GM21526 (cell line): ENCODE results near the gene SBF2.
"Not testable (repeated sequence)": the region's sequence is repeated elsewhere in the genome, so short reads cannot be mapped to it uniquely, and the experiment has no call there.

ENCODE experiments used
- ATAC-seq: cut with Tn5 transposase; IDR thresholded peaks from one replicate; pipeline ENCODE4 v1.9.1; 2021; ENCODE audit warnings: moderate library complexity; ENCODE audit not compliant: unreplicated experiment, low FRiP score

The SBF2 gene

DNA sequence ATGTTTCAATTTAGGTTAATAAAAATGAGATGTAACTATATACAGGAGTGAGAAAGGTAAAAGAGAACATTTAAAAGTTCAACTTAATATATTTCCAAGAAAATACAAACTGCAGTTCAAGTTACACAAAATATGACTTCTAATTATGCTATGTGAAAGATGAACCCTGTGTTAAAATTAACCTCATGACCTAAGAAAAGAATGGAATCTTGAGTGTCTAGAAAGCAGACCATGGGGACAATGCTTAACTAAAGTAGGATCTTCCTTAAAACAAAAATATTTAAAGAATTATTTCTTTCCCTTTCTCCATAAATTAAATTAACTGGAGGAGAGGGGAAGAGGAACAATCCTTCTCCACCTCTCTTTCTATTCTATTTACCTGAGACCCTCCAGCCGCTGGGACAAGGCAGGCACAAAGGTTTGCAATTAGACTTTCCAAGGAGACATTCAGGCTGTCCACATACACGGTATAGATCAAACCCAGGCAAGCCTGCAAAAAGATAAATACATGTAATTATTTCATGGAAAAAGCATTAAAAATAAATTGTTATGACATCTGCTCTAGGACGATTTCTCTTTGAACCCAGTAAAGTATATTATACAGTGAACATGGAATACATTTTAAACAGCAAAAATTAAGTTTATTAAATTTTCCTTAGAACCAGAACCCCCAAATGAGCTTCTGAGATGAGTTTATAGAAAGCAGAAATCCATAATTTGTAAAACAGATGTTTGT lies 264.5 kb downstream of the SBF2 start:
- ATAC-seq, result no peak

DNA sequence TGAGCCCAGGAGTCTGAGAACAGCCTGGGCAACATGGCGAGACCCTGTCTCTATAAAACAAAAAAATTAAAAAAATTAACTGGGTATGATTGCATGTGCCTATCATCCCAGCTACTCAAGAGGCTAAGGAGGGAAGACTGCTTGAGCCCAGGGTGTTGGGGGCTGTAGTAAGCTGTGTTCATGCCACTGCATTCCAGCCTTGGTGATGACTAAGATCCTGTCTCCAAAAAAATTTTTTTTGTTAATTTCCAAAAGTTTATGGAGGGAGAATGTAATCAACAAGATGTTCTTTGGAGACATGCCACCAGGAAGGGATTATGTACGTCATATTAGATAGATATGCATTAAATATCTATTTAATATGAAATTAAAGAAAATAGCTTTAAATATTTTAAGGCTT lies 267.5 kb downstream of the SBF2 start:
- ATAC-seq, result no peak

DNA sequence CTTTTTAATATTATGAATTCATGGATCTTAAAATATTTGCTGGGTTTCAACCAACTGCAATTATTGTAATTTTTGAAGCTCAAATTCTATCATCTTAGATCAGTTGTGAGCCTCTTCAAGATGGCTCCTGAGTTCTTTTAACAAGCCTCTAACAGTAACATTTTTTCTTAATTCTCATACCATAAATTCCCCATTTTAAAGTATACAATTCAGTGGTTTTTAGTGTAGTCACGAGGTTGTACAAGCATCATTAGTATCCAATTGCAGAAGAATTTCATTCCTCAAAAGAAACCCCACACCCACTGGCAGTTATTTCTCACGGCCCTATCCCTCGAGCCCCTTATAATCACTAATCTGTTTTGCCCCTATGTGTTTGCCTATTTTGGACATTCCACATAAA lies 270.8 kb downstream of the SBF2 start:
- no peak for ATAC-seq

DNA sequence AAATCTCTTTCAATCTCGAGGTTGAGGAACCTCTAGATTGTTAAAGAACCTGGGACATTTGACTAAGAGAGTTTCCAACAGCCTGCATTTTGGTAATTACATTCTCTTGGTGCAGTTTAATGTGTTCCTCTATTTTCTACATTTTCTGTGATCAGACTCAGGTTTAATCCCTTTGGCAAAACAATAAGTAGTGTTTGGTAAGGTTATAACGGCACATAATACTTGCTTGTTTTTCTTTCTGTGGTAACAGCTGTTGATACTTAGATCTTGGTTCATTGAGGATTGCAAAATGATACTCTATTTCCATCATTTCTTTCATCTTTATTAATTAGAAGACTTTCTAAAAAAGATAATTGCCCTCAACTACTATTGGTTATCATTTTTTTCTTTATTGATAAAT lies 271.3 kb downstream of the SBF2 start:
- no peak for ATAC-seq

DNA sequence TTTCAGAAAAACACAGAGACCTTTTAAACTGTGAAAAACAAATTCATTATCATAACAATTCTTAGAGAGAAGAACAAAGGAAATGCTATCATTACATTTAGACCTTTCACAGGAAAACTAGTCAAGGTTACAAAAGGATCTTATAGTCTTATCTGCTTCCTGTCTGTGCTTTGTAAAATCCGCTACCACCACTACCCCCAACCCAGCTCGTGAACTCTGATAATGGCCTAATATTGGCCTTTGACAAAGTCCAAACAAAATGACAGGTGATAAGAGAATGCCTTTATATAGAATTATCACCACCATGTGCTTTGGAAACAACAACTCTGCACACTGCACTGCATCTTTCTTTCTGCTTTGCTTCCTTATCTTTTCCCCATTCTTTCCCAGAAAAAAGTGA lies 272.5 kb downstream of the SBF2 start:
- no peak for ATAC-seq

DNA sequence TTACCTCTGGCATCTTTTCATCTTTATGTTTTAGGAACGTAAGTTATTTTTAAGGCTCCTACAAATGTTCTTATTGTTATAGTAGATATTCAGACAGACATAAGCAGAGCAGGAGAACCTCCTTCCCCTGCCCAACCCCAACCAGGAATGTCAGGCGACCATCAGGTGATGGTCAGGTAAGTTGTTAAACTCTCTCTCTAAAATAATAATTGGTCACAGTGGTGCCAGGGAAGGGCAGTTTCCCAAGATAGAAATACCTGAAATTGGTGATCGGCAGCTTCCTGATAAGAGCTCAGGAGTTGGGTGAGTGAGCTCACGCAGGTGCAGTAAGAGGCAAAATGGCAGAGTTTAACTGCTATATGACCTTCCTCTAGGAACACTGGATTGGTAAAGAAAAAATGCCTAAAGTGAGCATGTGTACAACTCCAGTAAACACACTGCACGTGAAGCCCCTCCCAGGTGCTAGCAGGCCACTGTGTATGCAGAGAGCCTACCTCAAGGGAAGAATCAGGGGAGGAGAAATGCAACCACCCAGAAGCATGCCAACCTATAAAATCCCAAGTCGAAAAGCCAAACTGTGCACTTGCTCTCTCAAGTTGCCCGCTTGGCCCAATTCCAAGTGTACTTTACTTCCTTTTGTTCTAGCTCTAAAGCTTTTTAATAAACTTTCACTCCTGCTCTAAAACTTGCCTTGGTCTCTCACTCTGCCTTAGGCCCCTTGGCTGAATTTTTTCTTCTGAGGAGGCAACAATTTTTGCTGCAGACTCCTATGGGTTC lies 273.9 kb downstream of the SBF2 start:
- ATAC-seq, result no peak

DNA sequence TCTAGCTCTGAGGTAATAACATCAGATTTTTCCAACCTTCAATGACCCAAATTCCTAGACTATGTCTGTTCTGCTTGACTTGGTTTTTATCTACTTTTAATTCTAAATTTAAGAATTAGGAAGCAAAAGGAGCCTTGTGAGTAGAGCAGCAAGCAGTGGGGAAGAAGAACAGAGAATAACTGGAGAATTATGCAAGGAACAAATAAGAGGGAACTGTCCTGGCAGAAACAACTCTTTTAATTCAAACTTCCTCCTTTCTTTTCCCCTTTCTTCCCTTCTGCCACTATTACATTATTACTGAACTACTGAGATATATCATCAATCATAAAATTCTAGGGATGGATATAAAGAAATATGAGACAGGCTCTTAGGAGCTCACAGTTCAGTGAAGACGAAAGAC lies 276.1 kb downstream of the SBF2 start:
- ATAC-seq, result no peak

DNA sequence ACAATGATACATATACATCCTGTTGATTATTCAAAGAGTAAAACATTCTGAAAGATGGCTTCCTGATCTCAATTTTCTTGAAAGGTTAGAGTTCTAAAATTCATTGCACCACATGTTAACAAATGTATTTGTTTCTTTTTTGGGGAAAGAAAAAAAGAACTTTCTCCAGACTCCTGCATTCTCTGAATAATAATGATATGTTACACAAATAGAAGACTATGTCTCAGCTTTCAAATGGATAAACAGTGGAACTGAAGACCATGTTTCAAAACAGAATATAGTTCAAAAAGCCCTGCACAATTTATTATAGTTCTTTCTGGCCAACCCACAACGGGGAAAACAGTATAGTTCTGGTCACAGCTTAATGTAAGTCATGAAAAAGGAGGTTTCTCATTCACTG lies 277.0 kb downstream of the SBF2 start:
- no peak for ATAC-seq

DNA sequence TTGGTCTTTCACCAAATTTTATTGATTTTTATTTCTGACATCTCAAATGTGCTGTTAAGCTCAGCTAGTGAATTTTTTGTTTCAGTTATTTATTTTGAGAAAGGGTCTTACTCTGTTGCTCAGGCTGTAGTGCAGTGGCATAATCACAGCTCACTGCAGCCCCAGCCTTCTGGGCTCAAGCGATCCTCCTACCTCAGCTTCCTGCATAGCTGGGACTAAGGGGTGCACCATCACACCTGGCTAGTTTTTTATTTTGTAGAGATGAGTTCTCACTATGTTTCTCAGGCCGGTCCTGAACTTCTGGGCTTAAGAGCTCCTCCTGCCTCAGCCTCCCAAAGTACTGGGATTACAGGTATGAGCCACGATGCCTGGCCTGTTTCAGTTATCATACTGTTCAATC lies 282.0 kb downstream of the SBF2 start:
- no peak for ATAC-seq

DNA sequence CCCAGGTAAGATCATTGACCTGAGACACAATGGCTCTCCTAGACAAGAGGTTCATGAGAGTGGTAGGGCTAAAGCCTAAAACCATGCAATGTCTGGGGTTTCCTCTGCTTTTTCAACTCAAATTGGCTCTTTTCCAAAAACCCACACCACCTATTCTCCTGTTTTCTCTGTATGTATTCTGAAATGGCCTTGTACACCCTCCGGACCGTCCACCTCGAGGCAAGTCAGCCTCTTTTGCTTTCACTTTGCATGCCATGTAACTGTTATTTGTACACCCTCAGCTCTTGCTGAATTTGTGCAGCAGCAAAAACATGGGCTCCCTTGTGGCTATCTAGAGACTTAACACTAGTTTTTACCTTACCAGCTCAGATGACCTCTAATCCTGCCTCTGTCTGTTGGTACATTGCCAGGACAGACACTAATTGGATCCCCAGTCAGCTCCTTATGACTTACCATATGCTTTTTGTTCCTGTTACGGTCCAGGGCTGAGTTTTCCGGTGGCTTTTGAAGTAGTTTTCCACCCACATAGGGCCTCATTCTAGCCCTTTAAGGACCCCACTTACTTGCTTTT lies 288.0 kb downstream of the SBF2 start:
- ATAC-seq, result no peak

DNA sequence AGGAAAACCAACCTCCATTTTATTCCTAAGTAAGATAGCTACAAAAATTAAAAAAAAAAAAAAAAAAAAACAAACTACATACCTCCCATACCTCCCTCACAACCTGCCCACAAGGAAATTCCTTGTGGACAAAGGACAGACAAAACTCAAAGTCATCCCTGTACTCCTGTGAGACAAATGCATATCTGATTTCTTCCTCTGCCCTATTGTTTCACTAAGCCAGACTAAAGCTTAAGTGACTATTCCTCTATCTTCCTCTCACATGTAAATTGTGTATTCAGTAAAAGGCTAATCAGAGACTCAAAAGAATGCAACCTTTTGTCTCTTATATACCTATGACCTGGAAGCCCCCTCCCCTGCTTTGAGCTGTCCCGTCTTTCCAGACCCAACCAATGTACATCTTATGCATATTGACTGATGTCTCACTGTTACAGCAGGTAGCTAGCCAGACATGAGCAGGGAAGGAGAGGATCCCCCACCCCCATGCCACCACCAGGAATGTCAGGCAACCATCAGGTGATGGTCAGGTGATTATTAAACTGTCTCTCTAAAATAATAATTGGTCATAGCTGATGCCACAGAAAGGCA lies 289.4 kb downstream of the SBF2 start:
- no peak for ATAC-seq

DNA sequence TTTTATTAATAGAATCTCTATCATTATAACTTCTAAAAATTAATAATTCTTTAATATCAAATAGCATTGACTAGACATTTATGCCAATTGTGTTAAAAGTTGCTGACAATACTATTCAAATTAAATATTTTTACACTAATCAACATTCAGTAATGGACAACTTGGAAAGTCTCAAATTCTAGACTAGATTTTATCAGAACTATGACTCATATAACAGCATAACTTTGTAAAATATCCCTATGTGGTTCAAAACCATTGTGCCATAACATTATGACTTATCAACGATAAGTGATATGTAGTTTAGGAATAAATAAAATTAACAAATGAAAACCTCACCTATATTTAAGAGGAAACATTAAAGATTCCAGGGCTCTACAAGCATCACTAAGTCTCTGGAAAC lies 291.8 kb downstream of the SBF2 start:
- ATAC-seq, result no peak

DNA sequence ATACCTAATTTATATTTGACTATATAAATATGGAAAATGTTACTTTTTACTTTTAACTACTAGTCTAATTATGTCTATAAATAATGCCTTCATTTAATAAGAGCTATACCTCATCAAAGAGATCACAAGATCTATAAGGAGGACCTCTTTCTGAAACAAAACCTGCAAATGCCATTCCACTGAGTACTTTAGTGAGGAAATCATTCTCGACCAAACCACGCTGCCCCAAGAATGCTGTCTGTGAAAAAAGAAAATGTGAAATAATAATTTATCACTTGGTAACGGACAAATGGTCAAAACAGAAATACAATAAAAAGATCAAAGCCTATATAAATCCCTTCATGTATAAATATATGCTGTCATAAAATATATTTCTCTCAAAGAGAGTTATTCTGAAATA lies 301.7 kb downstream of the SBF2 start:
- no peak for ATAC-seq

DNA sequence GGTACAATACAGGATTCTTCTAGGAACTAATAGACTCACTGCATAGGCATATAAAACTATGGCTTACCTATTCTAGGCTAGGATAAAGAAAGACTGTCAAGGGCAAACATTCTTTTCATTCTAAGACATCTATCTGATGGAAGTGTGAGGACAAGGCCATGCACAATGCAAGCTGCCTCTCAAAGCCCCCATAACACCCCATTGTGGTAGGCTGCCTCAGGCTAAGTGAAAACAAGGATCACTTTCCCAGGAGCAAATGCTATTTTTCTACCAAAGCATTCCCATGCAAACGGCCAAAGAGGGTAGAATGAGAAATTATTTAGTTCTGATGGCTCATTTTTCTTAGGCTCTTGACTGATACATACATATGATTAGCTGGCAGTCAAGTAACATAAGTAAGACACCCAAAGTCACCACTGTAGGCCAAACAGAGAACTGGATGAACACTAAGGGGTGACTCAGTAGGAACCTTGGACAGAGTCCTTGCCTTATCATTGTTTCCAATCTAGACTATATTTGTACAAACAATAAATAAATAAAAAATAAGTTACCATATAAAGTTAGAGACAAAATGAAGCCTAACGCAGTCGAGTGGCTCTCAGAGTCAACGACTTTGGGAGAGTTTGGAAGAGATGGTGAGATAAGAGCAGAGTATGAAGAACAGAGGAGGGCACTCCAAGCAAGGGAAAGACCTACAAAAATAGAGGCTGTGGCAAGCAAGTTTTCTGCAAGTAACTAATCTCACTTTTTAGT lies 303.6 kb downstream of the SBF2 start:
- no peak for ATAC-seq

DNA sequence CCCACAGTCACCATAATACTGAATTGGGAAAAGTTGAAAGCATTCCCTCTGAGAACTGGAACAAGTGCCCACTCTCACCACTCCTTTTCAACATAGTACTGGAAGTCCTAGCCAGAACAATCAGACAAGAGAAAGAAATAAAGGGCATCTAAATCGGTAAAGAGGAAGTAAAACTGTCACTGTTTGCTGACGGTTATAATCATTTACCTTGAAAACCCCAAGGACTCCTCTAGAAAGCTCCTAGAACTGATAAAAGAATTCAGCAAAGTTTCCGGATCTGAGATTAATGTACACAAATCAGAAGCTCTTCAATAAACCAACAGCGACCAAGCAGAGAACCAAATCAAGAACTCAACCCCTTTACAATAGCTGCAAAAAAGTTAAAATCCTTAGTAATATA lies 306.7 kb downstream of the SBF2 start:
- not testable (repeated sequence) for ATAC-seq

DNA sequence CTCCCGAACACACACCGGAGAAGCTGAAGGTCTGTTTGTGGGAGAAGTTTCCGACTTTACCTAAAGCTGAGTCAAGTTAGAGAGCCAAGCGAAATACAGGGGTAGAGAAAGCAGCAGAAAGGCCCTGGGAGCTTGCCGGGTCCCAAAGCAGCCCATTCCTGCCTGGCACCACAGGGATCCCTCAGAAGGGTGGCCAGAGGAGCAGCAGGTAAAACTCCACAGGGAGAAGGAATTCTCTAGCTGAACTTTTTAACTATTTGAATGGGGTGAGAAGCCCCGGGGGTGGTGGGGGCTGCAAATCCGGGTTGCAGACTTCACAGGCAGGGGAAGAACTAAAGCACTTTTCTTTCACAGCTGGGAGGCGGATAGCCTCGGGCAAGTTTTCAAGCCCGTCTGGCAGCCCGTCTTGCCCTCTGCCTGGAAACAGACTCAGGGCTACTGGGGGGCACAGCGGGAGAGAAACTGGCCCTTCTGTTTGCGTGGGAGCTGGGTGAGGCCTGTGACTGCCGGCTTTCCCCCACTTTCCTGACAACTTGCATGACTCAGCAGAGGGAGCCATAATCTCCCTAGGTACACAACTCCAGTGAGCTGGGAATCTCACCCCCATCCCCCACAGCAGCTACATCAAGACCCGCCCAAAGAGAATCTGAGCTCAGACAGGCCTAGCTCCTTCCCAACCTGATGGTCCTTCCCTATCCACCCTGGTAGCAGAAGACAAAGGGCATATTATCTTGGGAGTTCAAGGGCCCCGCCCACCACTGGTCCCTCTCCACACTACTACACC lies 311.0 kb downstream of the SBF2 start:
- ATAC-seq, result no peak

DNA sequence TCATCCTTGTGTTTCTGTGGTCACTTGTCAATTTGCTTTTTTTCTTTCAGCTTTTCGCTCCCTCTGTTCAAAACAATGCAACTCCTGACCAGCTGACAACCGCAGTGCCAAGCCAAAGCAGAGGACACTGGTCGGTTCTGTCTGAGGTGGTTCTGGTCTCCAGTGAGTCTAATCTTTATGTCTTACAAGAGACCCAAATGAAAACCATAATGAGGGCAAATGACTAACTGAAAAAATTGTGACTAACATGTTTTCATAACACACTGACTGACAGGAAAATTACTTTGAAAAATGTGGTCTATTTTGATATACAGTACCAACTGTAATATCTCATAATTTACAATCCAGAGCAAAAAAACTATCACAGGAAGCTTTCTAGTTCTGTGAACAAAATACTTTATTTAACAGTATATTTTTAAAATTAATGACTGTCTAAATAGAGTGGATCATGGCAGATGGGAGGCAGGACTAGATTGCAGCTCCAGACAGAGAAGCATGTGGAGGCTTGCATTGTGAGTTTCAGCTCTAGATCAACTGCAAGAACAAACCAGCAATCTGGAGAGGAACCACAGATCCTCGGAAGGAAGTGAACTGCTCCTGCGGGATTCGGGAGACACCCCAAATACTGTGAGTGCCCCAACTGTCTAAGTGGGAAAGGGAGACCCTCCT lies 311.8 kb downstream of the SBF2 start:
- ATAC-seq, result no peak

DNA sequence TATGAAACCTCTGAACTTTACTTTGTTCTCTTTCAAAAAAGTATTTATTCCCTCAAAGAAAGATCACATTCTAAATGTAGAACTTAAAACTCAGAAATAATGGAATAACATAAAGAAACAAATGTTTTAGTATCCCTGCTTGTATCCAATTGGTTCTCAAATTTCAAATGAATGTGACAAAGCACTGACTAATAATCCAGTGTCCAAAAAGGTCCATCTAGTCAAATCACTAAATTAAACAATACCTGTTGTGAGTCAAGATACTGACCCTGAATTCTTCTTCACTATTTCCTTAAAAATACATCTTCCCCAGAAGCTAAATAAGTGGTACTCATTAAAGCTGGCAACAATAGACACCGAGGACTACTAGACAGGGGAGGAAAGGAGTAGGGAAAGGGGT lies 313.1 kb downstream of the SBF2 start:
- ATAC-seq, result no peak

DNA sequence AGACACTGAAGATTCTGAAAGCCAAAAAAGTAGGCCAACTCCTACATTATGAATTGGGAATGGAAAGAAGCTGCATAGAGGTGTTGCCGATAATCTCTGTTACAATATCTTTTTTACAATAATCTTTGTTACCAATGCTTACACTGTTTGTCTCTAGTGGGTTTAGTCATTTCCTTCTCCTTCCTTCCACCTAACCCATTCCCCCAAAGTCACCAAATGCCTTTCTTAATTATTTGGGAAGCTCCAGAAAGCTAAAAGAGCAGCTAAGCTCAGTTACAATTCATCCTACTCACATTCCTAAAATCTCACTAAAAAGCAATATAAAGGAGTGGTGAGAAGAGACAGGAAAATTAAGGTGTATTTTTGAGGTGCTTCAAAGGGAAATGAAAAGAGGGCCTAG lies 316.5 kb downstream of the SBF2 start:
- ATAC-seq, result no peak

DNA sequence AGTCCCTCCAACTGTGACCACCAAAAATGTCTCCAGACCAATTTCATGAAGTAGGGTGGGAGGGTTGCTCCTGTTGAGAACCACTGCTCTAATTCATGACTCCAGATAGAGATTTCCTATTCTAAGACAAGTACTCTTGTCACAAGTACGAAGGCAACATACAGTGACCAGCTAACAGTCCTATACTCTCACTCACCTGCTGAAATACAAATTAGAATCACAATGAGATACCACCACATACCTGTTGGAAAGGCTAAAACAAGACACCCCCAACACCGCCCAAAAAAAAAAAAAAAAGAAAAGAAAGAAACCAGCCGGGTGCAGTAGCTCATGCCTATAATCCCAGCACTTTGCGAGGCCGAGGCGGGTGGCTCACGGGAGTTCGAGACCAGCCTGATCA lies 319.6 kb downstream of the SBF2 start:
- no peak for ATAC-seq
